H1 (cell line): ENCODE measurements around the gene MSH4. TPM values are rescaled to one million over a fixed set of nuclear protein-coding genes. Genes with fewer than 3 reads are reported as not detected.

Experiments used
- CTCF ChIA-PET: fragments of 300-600 bp; sonication (Branson Sonifier 250); formaldehyde crosslinking; loops from one replicate; lab custom pipeline; 2021; ENCODE audit not compliant: partially characterized antibody; lab: Charles Lee
- POLR2A ChIA-PET: fragments of 300-600 bp; sonication (Branson Sonifier 250); formaldehyde crosslinking; loops from one replicate; lab custom pipeline; 2021; ENCODE audit warnings: inconsistent platforms; ENCODE audit not compliant: partially characterized antibody; lab: Charles Lee
- DNase-seq, 2 experiments: peaks; one replicate each; pipeline versions ENCODE4 v3.0.0 to v3.0.0-alpha.2; 2010 to 2022; ENCODE audit warnings: low spot score in 2 of 2, low read depth in 1 of 2, mixed read lengths in 1 of 2
- FAIRE-seq: peaks from 2 replicates; lab custom pipeline; 2011; peaks lifted over from hg19 to GRCh38; lab: Jason Lieb, UNC
- H2AFZ ChIP-seq: 2 replicates; pipeline ENCODE4 v1.8.1; 2012; ENCODE audit warnings: low read length, inconsistent platforms
- H2AK5ac ChIP-seq: 2 replicates; pipeline ENCODE4 v1.6.1; 2013; ENCODE audit warnings: low read depth, low read length
- H2BK120ac ChIP-seq: replicated peaks from 2 replicates; pipeline ENCODE3; 2013; ENCODE audit warnings: low read depth, low read length, inconsistent platforms
- H2BK12ac ChIP-seq: 2 replicates; pipeline ENCODE4 v1.6.1; 2013; ENCODE audit warnings: low read depth, low read length
- H2BK15ac ChIP-seq: 2 replicates; pipeline ENCODE4 v1.6.1; 2013; ENCODE audit warnings: low read length
- H2BK20ac ChIP-seq: 2 replicates; pipeline ENCODE4 v1.6.1; 2013; ENCODE audit warnings: low read length
- H2BK5ac ChIP-seq: 2 replicates; pipeline ENCODE4 v1.6.1; 2013; ENCODE audit warnings: low read depth, low read length
- H3K14ac ChIP-seq: 2 replicates; pipeline ENCODE4 v1.6.1; 2013; ENCODE audit warnings: inconsistent platforms; ENCODE audit not compliant: insufficient read length
- H3K18ac ChIP-seq: 2 replicates; pipeline ENCODE4 v1.6.1; 2013; ENCODE audit warnings: low read length; ENCODE audit errors: extremely low read depth
- H3K23ac ChIP-seq: 2 replicates; pipeline ENCODE4 v1.6.1; 2013; ENCODE audit warnings: inconsistent platforms; ENCODE audit not compliant: insufficient read length
- H3K23me2 ChIP-seq: 2 replicates; pipeline ENCODE4 v1.6.1; 2013; ENCODE audit warnings: low read depth, low read length
- H3K27ac ChIP-seq: 2 replicates; pipeline ENCODE4 v1.6.1; 2011; ENCODE audit warnings: low read depth, low read length, inconsistent platforms
- H3K27me3 ChIP-seq, 4 experiments: replicated peaks in 1 of 4; 1 replicate in 1 of 4; 2 replicates in 3 of 4; pipeline versions ENCODE4 v1.6.1 to v1.8.1; 2011 to 2013; ENCODE audit warnings: low read length in 3 of 4, mild to moderate bottlenecking in 3 of 4, inconsistent platforms in 2 of 4, mixed read lengths in 2 of 4, moderate library complexity in 1 of 4; ENCODE audit not compliant: control insufficient read depth in 3 of 4, insufficient read depth in 3 of 4; ENCODE audit errors: extremely low read depth in 1 of 4
- H3K36me3 ChIP-seq, 4 experiments: 2 replicates each; pipeline versions ENCODE4 v1.6.1 to v1.8.1; 2011 to 2013; ENCODE audit warnings: mild to moderate bottlenecking in 4 of 4, low read length in 3 of 4, moderate library complexity in 2 of 4, control low read depth in 1 of 4, inconsistent platforms in 1 of 4; ENCODE audit not compliant: insufficient read depth in 4 of 4, control insufficient read depth in 2 of 4
- H3K4ac ChIP-seq: replicated peaks from 2 replicates; pipeline ENCODE3; 2013; ENCODE audit warnings: low read length, low read depth, mixed read lengths, inconsistent platforms; ENCODE audit not compliant: insufficient read length
- H3K4me1 ChIP-seq, 4 experiments: replicated peaks in 1 of 4; 1 replicate in 1 of 4; 2 replicates in 3 of 4; pipeline versions ENCODE4 v1.6.1 to v1.8.1; 2011 to 2013; ENCODE audit warnings: low read length in 3 of 4, inconsistent platforms in 2 of 4, mixed read lengths in 1 of 4; ENCODE audit not compliant: insufficient read depth in 4 of 4, control insufficient read depth in 3 of 4
- H3K4me2 ChIP-seq, 2 experiments: 2 replicates each; pipeline versions ENCODE4 v1.6.1 to v1.8.1; 2011 to 2013; ENCODE audit warnings: low read depth in 2 of 2, low read length in 2 of 2, control low read depth in 1 of 2, inconsistent platforms in 1 of 2, mild to moderate bottlenecking in 1 of 2; ENCODE audit not compliant: insufficient read depth in 1 of 2
- H3K4me3 ChIP-seq, 4 experiments: fragments of 200-600, 300-600 bp in 1 of 4; sonication (generic), shearing (Covaris generic), sonication (Bioruptor Twin) in 1 of 4; 2 replicates each; pipeline versions ENCODE4 v1.5.1 to v1.8.1; 2011 to 2016; ENCODE audit warnings: low read length in 4 of 4, low read depth in 3 of 4, control low read depth in 2 of 4, inconsistent platforms in 2 of 4, mild to moderate bottlenecking in 2 of 4, mixed read lengths in 1 of 4, moderate library complexity in 1 of 4; ENCODE audit not compliant: insufficient read depth in 2 of 4; ENCODE audit errors: extremely low read depth in 1 of 4
- H3K56ac ChIP-seq: replicated peaks from 2 replicates; pipeline ENCODE3; 2013; ENCODE audit warnings: low read depth, mild to moderate bottlenecking, mixed read lengths, low read length, inconsistent platforms; ENCODE audit not compliant: insufficient read length
- H3K79me1 ChIP-seq: 2 replicates; pipeline ENCODE4 v1.6.1; 2013; ENCODE audit warnings: low read depth, low read length, control low read depth
- H3K79me2 ChIP-seq, 2 experiments: 2 replicates each; pipeline versions ENCODE4 v1.6.1 to v1.8.1; 2012 to 2013; ENCODE audit warnings: low read length in 2 of 2, mild to moderate bottlenecking in 2 of 2, inconsistent platforms in 1 of 2; ENCODE audit not compliant: insufficient read depth in 2 of 2, control insufficient read depth in 1 of 2
- H3K9ac ChIP-seq, 4 experiments: replicated peaks in 1 of 4; 1 replicate in 1 of 4; 2 replicates in 3 of 4; pipeline versions ENCODE4 v1.6.1 to v1.8.1; 2011 to 2013; ENCODE audit warnings: low read depth in 3 of 4, low read length in 3 of 4, control low read depth in 2 of 4, mild to moderate bottlenecking in 2 of 4, moderate library complexity in 2 of 4, inconsistent platforms in 1 of 4; ENCODE audit errors: extremely low read depth in 1 of 4
- H3K9me3 ChIP-seq, 2 experiments: 2 replicates each; pipeline versions ENCODE4 v1.6.1 to v1.8.1; 2012 to 2013; ENCODE audit warnings: mild to moderate bottlenecking in 2 of 2, moderate library complexity in 2 of 2, control low read depth in 1 of 2, inconsistent platforms in 1 of 2, low read depth in 1 of 2, low read length in 1 of 2, mixed read lengths in 1 of 2; ENCODE audit not compliant: insufficient read depth in 2 of 2
- H4K20me1 ChIP-seq, 2 experiments: replicated peaks in 1 of 2; 2 replicates each; pipeline versions ENCODE3 to v1.8.1; 2011 to 2013; ENCODE audit warnings: inconsistent platforms in 2 of 2, low read length in 2 of 2, mild to moderate bottlenecking in 1 of 2; ENCODE audit not compliant: insufficient read depth in 2 of 2, control insufficient read depth in 1 of 2
- H4K5ac ChIP-seq: 2 replicates; pipeline ENCODE4 v1.6.1; 2013; ENCODE audit warnings: low read length, low read depth, mixed read lengths, inconsistent platforms; ENCODE audit not compliant: insufficient read length
- H4K8ac ChIP-seq: 2 replicates; pipeline ENCODE4 v1.8.0; 2013; ENCODE audit warnings: mild to moderate bottlenecking, moderate library complexity, low read length, inconsistent platforms; ENCODE audit not compliant: insufficient read depth; ENCODE audit errors: extremely low read depth
- H4K91ac ChIP-seq: replicated peaks from 2 replicates; pipeline ENCODE3; 2013; ENCODE audit warnings: low read length, mixed read lengths, inconsistent platforms; ENCODE audit not compliant: insufficient read length
- TCF12 ChIP-seq: IDR thresholded peaks from 2 replicates; pipeline ENCODE4 v1.6.1; 2011; ENCODE audit warnings: low read depth, mild to moderate bottlenecking, low read length
- WGBS, 2 experiments: shearing (Covaris generic) in 1 of 2; methylation state at CpG; one replicate each; pipeline versions ENCODE4 v1.1.6 to v1.1.7; 2013 to 2015; ENCODE audit warnings: low lambda C conversion rate in 2 of 2, mixed read lengths in 2 of 2, inconsistent platforms in 1 of 2, low coverage in 1 of 2, missing lambda C conversion rate in 1 of 2; ENCODE audit not compliant: insufficient replicate concordance in 2 of 2, insufficient coverage in 1 of 2, insufficient read length in 1 of 2; ENCODE audit errors: extremely low coverage in 1 of 2, missing lambda C conversion rate in 1 of 2; 5-methylcytosine and 5-hydroxymethylcytosine counted together
- polyA plus RNA-seq, 7 experiments: library from polyadenylated mRNA; depleted of rRNA in 3 of 7; stranded (reverse) in 5 of 7; unstranded in 2 of 7; fragments of >200 nt in 5 of 7; fragments of 200-250 nt in 2 of 7; gene quantifications; 1 replicate in 5 of 7; 2 replicates in 1 of 7; 4 replicates in 1 of 7; pipeline versions ENCODE4 v1.2.1 to v1.2.3, GENCODE V29; 2011 to 2013; ENCODE audit warnings: missing spikeins in 2 of 7, mixed read lengths in 2 of 7
- total RNA-seq: library from RNA; stranded (reverse); fragmentation: NEBNext Ultra II Directional; extraction: Animal tissue kit (Norgen Biotek cat#: 25700); gene quantifications from 2 replicates; pipeline ENCODE4 v1.2.1, GENCODE V29; 2021

Gene MSH4
- total and polyA plus RNA-seq, 2 of the 8 experiments (the other 6 are each of a cell fraction or from before 2014, with no cell fraction given) = 0.03 to 0.22 TPM

DNA sequence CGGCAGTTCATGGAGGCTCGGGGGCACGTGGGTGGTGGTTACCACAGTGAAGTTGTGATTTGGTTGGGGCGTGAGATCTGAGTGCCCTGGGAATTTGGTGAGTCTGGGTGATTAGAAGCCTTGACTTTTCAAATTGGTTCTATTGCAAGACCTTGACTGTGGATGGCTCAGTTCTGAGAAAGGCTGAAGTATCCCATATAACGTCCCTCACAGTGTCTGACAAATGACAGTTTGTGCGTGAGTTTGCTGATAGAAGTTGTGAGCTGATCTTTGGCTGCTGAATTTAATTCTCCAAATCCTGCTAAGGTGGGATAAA lies 549 bp downstream of the MSH4 start:
- Histone ChIP-seq H3K23ac (no peak overlapping the region), H3K4ac (no peak overlapping the region), H4K8ac (0 out of 2 replicates have a peak overlapping the region, but pooled peaks have one; percentile 22), H2AK5ac (no peak overlapping the region), H2BK15ac (no peak overlapping the region), H2BK20ac (no peak overlapping the region), H3K9ac (no peak overlapping the region), H3K79me2 (0 out of 4 replicates have a peak, but pooled peaks cover 0 to 2% of the 10 kb centered on the region in 2 experiments), H3K79me1 (no peaks in the 10 kb centered on the region; the same call in 1 of the 2 replicates), H2AFZ (no peak overlapping the region), H3K27me3 (no peaks in the 10 kb centered on the region), H2BK12ac (no peak overlapping the region), H4K5ac (no peak overlapping the region), H3K27ac (no peak overlapping the region), H3K18ac (no peak overlapping the region), H3K14ac (no peak overlapping the region), H4K20me1 (peaks cover 6 to 8% of the 10 kb centered on the region in 2 experiments), H3K4me2 (no peak overlapping the region), H3K23me2 (no peaks in the 10 kb centered on the region), H3K9me3 (no peaks in the 10 kb centered on the region), H4K91ac (no peak overlapping the region), H3K4me1 (no peaks in the 10 kb centered on the region), H2BK120ac (no peak overlapping the region), H2BK5ac (no peak overlapping the region), H3K36me3 (peaks cover 12 to 58% (median 33%) of the 10 kb centered on the region in 4 experiments; a peak in 7 of 8 replicates), H3K56ac (no peak overlapping the region), H3K4me3 (no peak overlapping the region)
- no peak for DNase-seq
- no peak for FAIRE-seq
- ChIA-PET CTCF (no interaction called here), POLR2A (interaction anchor here (1.1 to 6.5 kb wide), 5 partner anchors 11 to 182 kb away, joined by 3 to 112 read pairs (median 11); partner anchors contain the start of gene RABGGTB)
- WGBS, 2 experiments = 88% methylated on average over 6 of the region's 6 CpGs; no CpG with 5 or more reads in 1 of the 2 experiments
- TF ChIP-seq TCF12 = no peak
